Posterior cingulate gyrus (tissue), 11 donors: ENCODE measurements around the gene ROR1.

Experiments used
- DNase-seq, 10 donors: peaks; one replicate each; pipeline versions ENCODE4 v3.0.0 to v3.0.0-alpha.2; 2020 to 2021; ENCODE audit warnings: mixed read lengths in 3 of 10
- intact Hi-C: fragments of 100-400 bp; cut with DNase I; formaldehyde crosslinking; loops from one replicate; pipeline ENCODE4 v1.15.1; 2023

ROR1 gene

DNA sequence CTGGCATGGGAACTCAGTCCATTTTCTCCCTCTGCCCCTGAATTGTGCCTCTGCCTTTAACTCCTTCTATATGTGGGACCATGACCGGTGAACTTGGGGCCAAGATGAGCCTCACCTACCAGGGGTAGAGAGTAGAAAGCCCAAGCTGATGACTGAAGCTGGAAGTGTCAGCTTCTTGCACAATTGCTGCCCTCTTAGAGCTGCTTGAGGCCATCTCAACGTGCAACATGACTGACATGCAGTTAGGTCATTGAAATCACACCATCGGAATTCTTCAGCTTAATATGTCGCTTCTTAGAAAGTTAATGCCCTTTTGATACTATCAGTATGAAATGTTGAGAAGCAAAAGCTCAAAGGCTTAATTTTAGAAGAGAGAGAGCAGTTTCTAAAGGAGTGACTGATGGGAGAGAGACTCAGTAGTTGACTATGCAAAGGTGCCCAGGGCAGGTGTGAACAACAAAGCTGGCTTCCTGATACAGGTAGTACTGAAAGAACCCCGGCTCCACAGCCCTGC lies 340.3 kb downstream of the ROR1 start:
- intact Hi-C loops: no loop called here
- DNase-seq: no peak

DNA sequence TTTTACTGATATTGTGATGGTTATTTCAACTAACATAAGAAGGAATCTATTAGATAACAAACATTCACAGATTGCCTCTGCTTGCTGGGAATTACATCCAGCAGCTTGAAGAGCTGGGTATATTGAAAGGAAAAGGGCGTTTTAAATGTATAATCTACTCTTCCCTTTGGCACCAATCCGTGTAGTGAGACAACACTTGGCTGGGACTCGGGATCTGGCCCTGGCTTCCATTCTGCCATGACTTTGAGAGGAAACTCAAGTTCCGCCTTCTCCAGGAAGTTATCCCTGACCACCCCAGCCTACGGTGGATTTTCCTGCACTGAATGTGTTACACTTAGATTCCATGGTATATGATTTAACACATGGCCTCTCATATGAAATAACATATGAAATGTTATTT lies 342.7 kb downstream of the ROR1 start:
- no peak for DNase-seq
- intact Hi-C loops: no loop called here

DNA sequence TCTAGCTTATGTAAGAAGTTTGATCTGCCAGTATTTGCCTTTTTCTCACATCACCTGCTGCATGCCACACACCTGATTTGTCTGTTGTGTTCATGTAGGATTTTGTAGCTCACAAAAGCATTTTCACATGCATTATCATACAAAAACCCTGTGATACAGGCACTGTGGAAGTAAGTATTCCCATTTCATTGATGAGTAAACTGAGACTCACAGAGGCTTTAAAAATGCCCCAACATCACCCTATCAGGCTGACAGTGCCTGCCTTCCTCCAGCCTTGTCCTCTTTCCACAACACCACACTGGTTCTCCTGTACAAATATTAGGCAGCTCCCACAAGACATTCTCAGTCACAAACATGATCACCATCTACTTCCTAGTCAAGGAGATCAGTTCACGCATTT lies 343.7 kb downstream of the ROR1 start:
- intact Hi-C loops: no loop called here
- DNase-seq: no peak

DNA sequence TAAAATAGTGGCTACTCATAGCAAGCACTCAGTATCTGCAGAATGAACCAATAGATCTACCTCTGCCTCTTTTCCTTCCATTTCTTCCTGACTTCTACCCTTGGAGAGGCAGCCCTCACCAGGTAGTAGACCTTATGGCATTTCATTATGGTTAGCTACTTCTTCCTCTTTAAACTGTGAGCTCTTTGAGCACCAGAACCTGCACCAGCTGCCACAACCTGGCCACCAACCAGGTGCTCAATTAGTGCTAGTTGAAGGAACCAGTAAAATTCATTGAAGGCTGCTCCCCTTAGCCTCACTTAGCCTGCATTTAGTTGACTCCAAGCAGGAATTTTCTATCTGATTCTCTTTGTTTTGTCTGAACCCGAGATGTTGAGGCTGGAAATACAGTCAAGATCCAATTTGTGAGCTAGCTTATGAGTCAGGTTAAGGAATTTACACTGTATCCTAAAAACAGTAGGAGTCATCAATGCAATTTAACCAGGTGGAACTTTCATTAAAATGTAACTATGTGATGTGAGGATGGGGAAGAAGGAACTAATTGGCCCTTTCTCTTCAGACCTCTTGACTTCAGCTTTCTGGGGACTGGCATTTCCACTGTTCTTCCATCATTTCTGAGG lies 348.1 kb downstream of the ROR1 start:
- DNase-seq: no peak
- intact Hi-C loops: no loop called here

DNA sequence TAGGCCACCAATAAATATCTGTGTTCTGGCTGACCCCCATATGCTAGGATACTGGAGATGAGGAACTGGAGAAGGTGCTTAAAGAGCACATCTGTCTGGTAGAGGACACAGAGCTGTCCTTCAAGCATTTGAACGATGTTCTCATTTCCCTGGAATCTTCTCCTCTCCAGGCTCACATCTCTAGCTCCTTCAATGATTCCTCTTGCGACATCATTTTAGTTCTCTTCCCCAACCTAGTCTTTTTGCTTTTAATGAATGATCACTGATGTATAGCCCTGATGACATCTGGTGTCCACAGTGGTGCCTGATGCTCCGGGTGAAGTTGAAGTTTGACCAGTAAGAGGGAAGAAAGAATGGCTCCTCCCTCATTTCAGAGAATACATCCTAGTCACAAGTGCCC lies 348.8 kb downstream of the ROR1 start:
- intact Hi-C loops: no loop called here
- DNase-seq: no peak

DNA sequence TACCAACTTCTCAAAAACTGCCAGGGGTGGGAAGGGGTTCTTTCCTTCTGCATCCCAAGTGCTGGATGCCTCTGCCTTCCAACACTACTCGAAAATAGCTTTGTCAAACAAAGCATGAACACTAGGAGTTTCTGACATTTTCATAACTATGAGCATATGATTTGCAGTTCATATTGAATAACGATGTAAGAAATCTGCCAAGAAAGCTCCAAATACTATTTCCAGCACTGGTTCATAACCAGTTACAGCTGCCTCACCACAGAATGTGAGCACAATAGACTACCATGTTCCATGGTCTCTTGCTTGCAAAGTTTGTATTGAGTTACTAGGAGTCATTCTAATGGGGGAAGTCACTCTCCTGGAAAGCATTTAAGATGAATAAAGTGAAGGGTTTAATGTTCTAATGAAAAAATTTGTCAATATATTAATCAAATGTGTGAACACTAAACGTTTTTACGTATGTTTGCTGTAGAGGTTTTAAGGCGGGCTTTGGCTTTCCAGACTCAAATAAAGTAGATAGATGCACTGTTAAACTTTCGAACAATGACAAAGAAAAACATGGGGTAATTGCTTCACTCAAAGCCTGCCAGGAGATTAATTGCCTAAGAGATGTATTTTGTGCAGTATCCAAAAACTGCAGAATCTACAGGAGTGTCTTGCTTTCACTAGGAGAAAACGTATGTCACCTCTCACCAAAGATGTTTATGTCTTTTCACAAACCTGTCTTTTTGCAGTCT lies 351.1 kb downstream of the ROR1 start:
- intact Hi-C loops: no loop called here
- DNase-seq: no peak

DNA sequence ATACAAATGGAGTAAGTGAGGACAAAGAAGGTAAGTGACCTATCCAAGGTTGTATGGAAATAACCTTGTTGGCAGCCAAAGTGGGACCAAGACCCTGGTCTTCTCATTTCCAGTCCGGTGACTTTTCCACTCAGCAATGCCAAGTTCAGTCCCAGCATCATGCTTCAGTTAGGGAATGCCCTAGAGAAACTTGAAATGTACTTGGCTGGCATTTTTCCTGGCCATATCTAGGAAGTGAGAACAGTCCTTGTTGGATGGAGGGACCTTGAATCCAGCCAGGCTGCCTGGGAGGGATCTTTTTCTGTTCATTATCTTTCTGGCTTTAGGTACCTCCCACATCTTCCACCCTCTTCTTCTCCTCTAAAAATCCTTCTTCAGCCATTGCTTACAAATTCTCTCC lies 352.8 kb downstream of the ROR1 start:
- intact Hi-C loops: no loop called here
- no peak for DNase-seq

DNA sequence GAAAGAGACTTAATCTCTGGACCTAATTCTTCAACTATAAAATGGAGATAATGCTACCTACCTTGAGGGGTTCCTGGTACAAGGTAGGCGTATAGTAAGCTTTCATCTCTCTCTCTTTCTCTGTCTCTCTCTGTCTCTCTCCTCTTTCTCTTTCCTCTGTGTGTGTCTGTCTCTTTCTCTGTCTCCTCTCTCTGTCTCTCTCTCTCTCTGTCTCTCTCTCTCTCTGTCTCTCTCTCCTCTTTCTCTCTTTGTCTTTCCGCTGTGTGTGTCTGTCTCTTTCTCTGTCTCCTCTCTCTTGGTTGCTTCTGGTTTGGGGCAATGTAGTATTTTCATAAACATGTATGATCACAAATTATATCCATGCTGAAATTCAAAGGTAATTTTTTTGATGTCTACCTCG lies 353.5 kb downstream of the ROR1 start:
- DNase-seq: no peak
- intact Hi-C loops: no loop called here

DNA sequence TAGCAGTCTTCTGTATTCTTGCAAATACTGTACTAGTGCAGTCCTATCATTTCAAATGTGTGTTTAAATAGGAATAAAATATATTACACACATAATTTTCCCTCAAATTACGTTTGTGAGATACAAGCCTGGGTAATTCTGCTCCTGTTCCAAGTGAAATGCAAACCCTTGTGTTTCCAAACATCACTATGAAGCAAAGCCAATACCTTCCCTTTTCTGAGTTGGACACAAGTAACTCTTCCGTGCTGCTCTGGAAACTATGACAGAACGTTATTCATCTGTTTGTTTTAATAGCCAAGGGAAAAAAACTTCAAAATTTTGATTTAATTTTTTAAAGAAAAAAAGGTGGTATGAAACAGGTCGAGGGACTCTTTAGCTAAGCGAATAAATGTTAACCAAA lies 355.9 kb downstream of the ROR1 start:
- DNase-seq: no peak
- intact Hi-C loops: loop anchor here (10.0 kb wide), 1 partner anchor 355 kb away; the partner anchor contains the start of gene ROR1

DNA sequence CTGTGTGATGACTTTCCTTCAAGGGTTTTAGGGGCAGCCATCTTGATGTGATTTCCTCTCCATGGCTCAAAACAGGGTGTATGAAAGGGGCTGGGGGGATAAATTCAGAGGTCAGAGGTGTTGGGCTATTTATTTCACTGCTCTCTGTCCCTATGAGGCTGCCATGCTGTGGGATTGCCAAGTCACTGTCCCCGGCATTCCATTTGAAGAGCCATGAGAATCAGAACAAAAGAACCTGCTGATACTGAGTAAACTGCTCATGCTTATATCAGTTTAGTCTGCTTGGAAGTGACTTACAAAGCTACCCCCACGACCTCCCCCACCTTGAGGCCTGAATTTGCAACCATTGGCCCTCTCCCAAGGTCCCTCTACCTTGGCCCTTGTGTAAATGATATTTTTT lies 357.3 kb downstream of the ROR1 start:
- no peak for DNase-seq
- intact Hi-C loops: loop anchor here (10.0 kb wide), 1 partner anchor 356 kb away; the partner anchor contains the start of gene ROR1

DNA sequence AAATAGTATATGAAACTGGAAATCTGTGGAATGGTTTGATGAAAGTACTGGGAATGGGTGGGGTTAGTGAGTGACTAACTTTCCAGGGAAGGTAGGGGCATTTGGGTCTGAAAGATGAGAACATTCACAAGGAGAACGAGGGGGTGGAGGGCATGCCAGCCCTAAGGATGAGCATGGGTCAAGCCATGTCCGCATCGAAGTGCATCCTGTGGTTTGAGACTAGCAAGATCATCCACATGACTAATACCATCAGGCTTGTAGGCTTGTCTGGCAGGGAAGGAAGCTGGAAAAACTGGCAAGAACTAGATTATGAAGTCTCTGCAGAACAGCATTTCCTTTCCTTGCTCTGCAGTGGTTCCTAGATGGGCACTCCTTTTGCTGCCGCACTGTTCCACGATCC lies 359.2 kb downstream of the ROR1 start:
- no peak for DNase-seq
- intact Hi-C loops: loop anchor here (10.0 kb wide), 1 partner anchor 358 kb away; the partner anchor contains the start of gene ROR1

DNA sequence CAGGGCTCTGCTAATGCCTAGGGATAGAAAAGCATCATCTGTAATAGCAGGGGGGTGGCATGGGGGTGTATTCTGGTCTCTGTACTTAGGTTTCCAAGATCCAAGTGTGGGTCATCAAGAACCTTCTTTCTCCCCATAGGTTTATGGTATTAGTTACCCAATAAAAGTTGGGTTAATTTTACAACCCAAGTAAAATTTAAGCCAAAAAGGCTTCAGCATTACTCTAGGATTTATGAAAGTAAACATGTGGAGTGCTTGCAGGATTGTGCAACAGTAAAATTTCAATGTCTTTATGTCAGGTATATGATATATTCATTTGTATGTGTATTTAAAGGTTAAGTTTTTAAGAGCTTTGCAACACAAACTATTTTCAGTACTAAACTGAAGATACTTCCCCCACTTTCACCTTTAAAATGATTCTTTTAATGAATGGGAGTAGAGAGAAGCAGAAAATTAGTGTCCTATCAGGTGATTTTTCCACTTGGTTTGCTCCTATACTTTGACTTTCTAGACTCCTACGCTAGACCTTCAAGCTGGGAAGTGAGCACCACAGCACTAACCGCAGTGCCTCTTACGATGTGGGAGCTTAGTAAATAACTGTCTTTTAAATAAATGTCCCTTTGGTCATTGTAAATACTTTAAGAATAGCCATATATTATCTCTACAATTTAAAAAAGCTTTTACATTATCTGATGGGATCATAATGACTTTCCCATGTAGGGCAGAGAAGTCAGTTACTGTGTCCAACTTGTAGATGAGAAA lies 361.8 kb downstream of the ROR1 start:
- DNase-seq: no peak
- intact Hi-C loops: loop anchor here (2.0 to 10.0 kb wide), 4 partner anchors 107 to 518 kb away; partner anchors contain the start of gene ROR1

DNA sequence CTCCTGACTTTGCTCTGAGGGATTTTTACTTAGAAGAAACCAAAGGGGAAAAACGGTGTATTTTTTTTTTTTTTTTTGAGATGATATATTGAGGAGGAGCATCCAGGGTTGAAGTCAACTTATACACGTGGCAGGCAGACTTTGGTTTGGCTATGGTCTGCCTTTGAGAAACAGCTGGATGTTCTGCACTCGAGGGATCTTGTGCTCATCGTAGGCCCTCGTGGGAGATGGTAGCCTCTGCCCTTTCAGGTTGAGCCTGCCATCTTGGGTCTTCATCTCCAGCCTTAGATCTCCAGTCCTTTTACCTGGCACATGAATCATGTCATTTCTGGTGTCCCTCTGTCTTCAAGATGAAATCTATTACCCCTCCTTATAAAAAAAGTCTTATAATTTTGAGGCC lies 362.5 kb downstream of the ROR1 start:
- intact Hi-C loops: loop anchor here (2.0 to 10.0 kb wide), 4 partner anchors 107 to 519 kb away; partner anchors contain the start of gene ROR1
- no peak for DNase-seq

DNA sequence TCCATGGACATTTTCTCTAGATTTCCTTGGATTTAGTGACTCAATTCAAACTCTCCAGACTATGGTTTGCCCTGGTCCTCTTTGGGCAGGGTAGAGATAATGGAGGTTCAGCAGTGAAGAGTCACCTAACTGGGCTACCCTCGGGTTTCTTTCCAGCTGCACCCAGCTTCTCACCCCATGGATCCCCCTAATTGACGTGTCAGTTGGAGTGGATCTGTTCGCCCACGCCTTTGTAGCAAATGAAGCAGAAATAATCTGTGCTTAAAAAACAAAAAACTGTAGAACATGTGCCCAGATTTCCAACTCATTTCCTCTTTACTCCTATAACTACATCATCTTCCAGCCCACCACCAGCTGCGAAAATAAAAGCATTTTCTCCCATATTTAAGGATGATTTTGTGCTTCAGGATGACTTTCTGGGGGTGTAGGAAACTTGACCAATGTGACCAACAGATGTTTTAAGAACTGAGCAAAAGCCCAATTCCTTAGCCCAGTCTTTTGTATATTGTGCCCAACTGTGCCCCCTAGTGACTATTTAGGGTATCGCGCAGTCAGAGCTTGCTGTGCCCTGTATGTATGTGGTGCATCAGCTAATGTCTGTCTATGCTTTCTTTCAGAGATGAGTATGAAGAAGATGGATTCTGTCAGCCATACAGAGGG lies 363.1 kb downstream of the ROR1 start:
- DNase-seq: peak; percentile 48 to 95 (median 82)
- intact Hi-C loops: loop anchor here (2.0 to 10.0 kb wide), 4 partner anchors 106 to 520 kb away; partner anchors contain the start of gene ROR1

DNA sequence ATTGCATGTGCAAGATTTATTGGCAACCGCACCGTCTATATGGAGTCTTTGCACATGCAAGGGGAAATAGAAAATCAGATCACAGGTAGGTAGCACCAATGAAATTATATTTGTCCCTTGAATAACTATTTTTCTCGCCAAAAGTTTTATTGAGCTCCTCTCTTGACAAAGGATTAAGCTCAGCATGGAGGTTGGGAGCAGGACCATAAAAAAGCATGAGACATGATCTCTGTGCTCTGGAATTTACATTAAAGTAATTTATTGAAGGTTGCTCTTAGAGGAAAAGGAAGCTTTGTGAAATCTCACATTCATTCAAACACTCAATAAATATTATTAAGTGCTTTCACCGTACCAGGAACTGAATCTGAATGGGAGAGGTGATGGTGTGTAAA lies 363.6 kb downstream of the ROR1 start:
- no peak for DNase-seq
- intact Hi-C loops: loop anchor here (2.0 to 10.0 kb wide), 4 partner anchors 105 to 520 kb away; partner anchors contain the start of gene ROR1

DNA sequence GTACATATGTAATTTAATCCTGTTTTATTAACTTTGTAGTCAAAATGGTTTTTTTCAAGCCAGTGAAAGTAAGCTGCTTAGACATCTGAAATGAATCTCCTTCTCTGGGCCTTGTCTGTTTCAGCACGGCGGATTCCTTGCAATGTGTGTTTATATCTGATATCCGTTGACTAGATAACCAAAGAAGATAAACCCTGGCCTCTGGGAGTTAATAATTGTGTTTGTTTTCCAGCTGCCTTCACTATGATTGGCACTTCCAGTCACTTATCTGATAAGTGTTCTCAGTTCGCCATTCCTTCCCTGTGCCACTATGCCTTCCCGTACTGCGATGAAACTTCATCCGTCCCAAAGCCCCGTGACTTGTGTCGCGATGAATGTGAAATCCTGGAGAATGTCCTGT lies 366.1 kb downstream of the ROR1 start:
- intact Hi-C loops: loop anchor here (5.0 to 10.0 kb wide), 2 partner anchors 365 to 523 kb away; partner anchors contain the start of gene ROR1
- DNase-seq: no peak

DNA sequence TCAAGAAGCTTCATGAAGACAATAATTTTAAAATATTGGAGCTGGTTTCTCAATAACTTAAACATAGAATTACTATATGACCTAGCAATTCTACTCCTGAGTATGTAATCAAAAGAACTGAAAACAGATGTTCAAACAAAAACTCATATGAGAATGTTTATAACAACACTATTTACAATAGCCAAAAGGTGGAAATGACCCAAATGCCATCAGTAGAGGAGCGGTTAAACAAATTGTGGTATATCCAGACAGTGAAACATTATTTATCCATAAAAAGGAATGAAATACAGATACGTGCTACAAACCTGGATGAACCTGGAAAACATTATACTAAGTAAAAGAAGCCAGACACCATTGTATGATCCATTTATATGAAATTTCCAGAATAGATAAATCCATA lies 366.8 kb downstream of the ROR1 start:
- intact Hi-C loops: no loop called here
- DNase-seq: no peak

DNA sequence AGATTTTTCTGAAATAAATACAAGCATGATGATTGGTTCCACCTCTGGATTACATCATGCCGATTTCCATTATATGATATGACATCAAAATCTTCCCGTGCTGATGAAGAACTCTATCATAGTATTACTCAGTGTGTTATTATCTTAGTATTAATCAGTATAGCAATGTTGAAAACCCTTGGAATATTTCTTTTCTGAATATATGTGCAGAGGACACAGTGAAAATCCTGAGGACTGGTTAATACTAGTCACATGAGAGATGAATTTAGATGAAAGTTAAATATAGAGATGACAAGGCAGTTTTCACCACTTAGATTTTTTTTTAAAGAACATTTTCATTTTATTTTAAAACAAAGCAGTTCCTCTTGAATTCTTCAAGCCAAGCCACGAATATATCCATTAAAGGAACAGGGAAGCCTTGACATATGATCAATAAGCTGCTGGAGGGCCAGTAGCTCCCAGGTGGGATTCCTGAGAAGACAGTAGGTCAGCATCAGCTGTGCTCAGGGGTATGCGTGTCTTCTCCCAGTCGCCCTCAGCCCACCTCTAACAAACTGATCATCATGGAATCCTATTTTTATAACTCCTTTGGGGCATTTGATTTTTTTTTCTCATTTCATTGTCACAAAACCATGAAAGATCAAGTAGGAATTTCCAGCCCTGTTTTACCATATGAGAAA lies 373.4 kb downstream of the ROR1 start:
- DNase-seq: no peak
- intact Hi-C loops: no loop called here

DNA sequence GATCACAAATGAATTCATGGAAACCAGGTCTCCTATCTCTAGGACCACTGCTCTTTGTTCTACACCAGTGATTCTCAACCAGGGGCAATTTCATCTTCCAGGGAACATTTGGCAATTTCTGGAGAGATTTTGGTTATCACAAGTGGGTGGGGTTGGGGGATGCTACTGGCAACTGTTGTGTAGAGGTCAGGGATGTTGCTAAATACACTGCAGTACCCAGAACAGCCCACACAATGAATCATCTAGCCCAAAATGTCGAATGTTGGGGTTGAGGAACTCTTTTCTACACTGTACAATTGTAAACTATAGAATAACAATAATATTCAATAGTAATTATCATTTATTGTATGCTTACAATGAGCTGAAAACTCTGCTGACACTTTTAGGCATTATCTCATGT lies 373.9 kb downstream of the ROR1 start:
- no peak for DNase-seq
- intact Hi-C loops: no loop called here

DNA sequence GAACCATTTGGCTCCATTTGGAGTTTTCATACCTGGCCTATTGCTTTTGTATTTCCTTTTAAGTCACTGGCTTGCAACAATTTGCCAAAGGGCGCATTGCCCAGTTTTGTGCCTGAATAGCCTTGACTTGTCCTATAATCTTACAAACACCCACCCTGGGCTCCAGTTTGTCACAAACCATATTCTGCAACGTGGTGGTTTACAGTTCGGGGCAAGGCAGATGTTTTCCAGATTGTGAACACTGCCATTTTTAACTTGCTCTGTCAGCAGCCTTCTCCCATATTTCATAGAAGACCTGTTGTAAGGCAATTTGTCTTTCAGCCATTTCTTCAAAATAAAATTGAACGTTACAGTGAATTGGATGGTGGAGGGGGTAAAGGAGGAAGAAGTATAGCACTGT lies 376.4 kb downstream of the ROR1 start:
- no peak for DNase-seq
- intact Hi-C loops: no loop called here
